ENCODE measurements around the gene CT45A8.
"Not testable (repeated sequence)": the region's sequence is repeated elsewhere in the genome, so short reads cannot be mapped to it uniquely, and the experiment has no call there.

CT45A8 gene

GRCh38 chrX:135854438-135854837, at the start of gene CT45A8:
Gene CT45A8, minus strand, starts transcription at chrX:135854538. Its CDS starts 3,755 bp downstream, at chrX:135850783.
- not testable (repeated sequence) for H3K4me3 ChIP-seq (ENCODE audit: low read depth, low read length)

GRCh38 chrX:135893294-135893817, 39.0 kb upstream of the CT45A8 start, which contains the start of the genes CT45A10 and SAGE1:
Gene CT45A10, minus strand, starts transcription at chrX:135893444. Its CDS starts 8,100 bp downstream, at chrX:135885344.
Gene SAGE1, plus strand, starts transcription at chrX:135893716. Its CDS starts 2,527 bp downstream, at chrX:135896243.
- TF ChIP-seq CTCF (IDR thresholded peaks at IDR 0.05; ENCODE audit: borderline replicate concordance, insufficient read depth, low read depth, low read length), result no peak
- H3K4me3 ChIP-seq (ENCODE audit: low read depth, low read length), result no peak within 1 kb of the TSS

DNA sequence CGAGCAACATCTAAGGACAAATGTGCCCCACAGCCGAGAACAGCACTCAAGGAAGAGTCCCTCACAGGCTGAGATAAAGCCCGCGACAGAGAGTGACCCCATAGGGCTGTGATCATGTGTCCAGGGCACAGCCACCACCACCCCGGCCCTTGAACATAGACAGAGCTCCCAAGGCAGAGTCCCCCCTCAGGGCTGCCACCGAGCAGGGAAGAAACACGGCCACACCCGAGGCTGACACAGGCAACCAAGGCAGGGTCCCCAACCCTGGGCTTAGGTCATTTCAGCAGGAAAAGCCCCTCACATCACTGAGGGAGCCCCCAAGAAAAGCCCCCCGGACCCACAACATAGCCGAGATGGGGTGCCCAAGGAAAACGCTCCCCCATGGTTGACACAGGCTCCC, 38.4 kb upstream of the CT45A8 start:
- TF ChIP-seq CTCF (IDR thresholded peaks at IDR 0.05; ENCODE audit: borderline replicate concordance, insufficient read depth, low read depth, low read length), result no peak
- no peak overlapping the region for H3K4me3 ChIP-seq (ENCODE audit: low read depth, low read length)

- H3K4me3 ChIP-seq (ENCODE audit: low read depth, low read length), result no peak overlapping the region
- TF ChIP-seq CTCF (IDR thresholded peaks at IDR 0.05; ENCODE audit: borderline replicate concordance, insufficient read depth, low read depth, low read length), result no peak
These were observed 35.8 kb upstream of the CT45A8 start for GRCh38 chrX:135890087-135890585.

DNA sequence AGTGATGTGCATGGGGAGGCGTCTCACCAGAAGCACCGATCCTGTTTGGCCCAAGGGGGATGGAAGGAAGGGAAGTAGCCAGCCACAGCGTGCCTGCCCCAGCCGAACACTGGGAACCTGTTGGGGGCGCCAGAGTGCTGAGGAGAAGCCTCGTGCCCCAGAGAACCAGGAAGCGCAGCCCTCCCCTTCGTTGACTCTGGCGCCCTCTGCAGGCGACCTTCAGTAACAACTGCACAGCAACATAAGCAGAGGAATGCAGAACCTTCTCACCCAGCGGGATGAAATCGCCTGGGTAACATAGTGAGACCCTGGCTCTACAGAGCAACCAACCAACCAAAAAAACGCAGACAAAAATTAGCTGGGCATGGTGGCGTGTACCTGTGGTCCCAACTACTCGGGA, 34.6 kb upstream of the CT45A8 start:
- TF ChIP-seq CTCF (IDR thresholded peaks at IDR 0.05; ENCODE audit: borderline replicate concordance, insufficient read depth, low read depth, low read length), result peak; percentile 32; the same call in 1 of the 2 replicates
- H3K4me3 ChIP-seq (ENCODE audit: low read depth, low read length), result not testable (repeated sequence)

GRCh38 chrX:135888230-135888629, 33.9 kb upstream of the CT45A8 start:
- H3K4me3 ChIP-seq (ENCODE audit: low read depth, low read length), result not testable (repeated sequence)

DNA sequence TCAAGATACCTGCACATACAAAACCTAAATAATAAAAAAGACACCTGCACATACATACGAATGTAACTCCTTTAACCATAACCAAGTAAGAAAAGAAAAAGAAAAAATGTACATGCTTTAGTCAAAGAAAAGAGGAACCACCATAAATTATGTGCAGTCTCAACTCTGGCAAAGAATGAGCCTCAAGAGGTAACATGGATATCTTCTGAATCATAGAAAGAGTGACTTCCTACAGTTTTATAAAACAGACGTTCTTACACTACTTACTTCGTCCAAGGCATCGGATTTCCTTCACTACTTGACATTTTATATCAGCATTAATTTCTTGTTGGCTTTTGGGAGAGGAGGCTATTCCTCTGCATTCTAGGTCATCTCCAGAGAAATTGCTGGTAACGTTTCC, 28.4 kb upstream of the CT45A8 start:
- not testable (repeated sequence) for H3K4me3 ChIP-seq (ENCODE audit: low read depth, low read length)

GRCh38 chrX:135871712-135872111, 17.4 kb upstream of the CT45A8 start, which contains the start of gene CT45A9:
Gene CT45A9, minus strand, starts transcription at chrX:135871812. Its CDS starts 3,751 bp downstream, at chrX:135868061.
- not testable (repeated sequence) for H3K4me3 ChIP-seq (ENCODE audit: low read depth, low read length)

- not testable (repeated sequence) for H3K4me3 ChIP-seq (ENCODE audit: low read depth, low read length)
These were observed 17.2 kb downstream of the CT45A8 start, which contains the start of gene CT45A7 for GRCh38 chrX:135837180-135837579. Gene CT45A7, minus strand, starts transcription at chrX:135837280. Its CDS starts 3,747 bp downstream, at chrX:135833533.

GRCh38 chrX:135819912-135820311, 34.4 kb downstream of the CT45A8 start, which contains the start of gene CT45A2:
Gene CT45A2, minus strand, starts transcription at chrX:135820012. Its CDS starts 3,747 bp downstream, at chrX:135816265.
- H3K4me3 ChIP-seq (ENCODE audit: low read depth, low read length), result not testable (repeated sequence)

DNA sequence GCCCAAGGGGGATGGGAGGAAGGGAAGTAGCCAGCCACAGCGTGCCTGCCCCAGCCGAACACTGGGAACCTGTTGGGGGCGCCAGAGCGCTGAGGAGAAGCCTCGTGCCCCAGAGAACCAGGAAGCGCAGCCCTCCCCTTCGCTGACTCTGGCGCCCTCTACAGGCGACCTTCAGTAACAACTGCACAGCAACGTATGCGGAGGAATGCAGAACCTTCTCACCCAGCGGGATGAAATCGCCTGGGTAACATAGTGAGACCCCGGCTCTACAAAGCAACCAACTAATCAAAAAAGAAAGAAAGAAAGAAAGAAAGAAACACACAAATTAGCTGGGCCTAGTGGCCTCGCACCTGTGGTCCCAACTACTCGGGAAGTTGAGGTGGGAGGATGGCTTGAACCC, 51.7 kb downstream of the CT45A8 start, which contains the start of gene CT45A6:
Gene CT45A6, minus strand, starts transcription at position 101 of the 400 bp plus-strand sequence. CDS start 3,794 bp downstream, outside the sequence.
- H3K4me3 ChIP-seq (ENCODE audit: low read depth, low read length), result not testable (repeated sequence)
